GM19023 (cell line): ENCODE results near the gene C8B.

Source experiments
- ATAC-seq: cut with Tn5 transposase; IDR thresholded peaks from one replicate; pipeline ENCODE4 v1.9.1; 2021; ENCODE audit warnings: mild to moderate bottlenecking, moderate library complexity; ENCODE audit not compliant: unreplicated experiment

C8B gene

DNA sequence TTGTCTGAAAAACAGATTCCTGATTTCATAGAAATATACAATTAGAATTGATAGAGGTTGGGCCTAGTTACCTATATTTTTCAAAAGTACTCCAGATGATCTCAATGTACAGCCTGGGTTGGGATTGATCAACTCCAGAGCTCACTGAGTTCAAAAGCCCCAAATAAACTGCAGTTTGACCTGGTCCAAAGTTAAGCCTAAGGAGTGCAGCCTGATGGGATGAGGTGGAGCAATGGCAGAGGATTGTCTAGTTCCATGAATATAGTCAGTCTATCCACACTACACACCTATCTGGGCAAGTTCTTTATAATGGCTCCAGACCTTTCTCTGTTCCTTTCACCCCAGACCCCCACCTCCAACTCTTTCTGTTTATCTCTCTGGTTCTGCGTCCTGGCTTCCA, 62.0 kb downstream of the C8B start:
- no peak for ATAC-seq

DNA sequence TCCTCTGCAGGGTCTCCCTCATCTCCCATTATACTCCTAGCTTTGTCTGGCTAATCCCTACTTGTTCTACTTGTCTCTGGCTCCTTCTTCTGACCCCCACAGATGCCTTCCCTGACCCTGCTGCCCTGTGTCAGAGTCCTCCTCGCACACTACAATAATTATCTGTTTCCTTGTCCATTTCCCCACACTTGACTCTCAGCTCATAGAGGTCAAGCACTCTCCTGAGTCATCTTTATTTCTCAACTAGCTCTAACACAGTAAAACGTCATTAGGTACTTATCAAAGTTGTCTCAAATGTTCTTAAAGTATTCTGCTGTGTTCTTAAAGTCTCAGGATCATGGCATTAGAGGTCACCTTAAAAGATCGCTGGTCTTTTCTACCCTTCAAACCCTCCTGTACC, 64.1 kb downstream of the C8B start:
- ATAC-seq = no peak

DNA sequence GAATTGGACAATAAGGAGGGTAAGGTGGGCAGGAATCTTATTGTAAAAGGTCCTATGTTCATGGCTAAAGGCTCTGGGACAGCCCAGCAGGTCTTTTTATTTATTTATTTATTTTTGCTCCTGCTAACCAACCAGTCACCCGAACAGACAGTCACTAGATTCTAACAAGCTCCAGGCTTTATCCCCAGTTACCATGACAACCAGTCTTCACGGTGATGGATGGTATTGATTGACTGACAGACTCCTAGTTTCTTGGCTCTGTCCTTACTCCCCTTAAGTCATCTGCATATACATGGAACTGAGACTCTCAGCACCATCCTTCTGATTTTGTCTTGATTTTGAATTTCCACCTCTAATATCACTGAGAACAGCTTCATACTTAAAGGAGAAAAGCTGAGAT, 66.9 kb downstream of the C8B start:
- no peak for ATAC-seq

DNA sequence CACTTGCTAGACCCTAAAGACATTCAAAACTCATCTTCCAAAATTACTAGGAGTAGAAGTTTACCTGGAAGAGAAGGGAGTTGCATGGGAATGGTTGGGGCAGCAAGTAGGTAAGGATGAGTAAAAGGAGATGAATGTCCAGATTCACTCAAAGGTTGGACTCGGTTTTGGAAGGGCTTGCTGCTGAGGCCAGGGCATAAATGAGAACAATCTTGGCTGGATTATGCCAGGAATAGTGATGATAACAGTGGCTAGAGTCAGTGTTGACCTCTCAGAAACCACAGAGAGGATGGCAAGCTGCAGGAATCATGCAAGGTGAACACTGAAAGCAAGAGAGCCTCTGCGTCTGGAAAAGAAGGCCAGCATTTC, 67.8 kb downstream of the C8B start:
- ATAC-seq = no peak

DNA sequence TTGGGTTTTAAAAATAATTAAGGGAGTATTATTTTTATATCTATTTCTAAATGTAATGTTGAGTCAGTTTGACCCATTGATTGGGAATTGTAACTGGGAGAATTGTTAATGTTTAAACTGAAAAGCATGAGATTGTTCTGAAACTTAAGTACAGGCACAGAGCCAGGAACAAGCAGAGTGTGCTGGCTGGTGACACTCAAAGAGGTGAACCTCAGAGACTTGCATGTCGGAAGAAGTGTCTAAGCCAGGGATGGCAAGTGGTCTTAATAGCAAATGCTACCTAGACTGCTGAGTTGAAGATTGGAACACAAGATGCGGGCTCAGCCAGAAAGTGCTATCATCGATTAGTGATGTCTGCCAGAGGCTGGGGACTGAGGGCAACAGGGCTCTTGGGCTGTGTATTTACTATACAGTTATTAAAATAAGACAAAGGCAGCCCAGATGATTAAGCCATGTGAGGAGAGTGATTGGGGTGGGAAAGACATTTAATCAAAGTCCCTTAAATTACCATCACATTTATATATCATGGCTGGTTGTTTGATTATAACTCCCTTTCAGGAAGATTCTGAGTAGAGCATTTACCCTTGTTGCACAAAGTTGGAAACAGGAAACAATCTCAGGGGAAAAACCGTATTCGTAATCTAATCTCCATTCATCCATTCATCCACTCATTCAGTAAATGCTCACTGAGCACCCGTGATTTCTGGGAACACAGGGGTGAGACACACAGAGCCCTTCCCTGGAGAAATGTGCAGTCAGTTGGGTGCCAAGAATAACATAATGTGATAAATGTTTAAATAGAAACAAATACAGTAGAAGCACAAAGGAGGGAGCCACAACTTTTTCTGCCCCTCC, 68.4 kb downstream of the C8B start:
- no peak for ATAC-seq

DNA sequence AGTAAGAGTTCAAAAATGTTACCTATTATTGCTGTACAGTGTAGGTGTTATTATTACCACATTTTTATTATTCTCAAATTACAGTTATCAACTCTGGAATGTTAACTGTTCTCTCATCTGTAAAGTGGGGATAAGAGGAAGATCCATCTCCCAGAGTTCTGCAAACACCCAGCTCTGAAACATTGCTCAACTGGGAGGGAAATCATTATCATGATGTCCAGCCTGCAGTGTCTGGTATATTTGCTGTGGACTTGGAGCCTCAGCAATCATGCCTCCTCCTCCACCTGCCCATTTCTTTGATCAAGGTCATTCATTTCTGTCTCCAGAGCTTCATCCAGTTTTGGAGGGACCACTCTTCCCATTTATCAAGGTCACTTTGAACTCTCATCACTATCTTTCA, 71.8 kb downstream of the C8B start:
- ATAC-seq = no peak

DNA sequence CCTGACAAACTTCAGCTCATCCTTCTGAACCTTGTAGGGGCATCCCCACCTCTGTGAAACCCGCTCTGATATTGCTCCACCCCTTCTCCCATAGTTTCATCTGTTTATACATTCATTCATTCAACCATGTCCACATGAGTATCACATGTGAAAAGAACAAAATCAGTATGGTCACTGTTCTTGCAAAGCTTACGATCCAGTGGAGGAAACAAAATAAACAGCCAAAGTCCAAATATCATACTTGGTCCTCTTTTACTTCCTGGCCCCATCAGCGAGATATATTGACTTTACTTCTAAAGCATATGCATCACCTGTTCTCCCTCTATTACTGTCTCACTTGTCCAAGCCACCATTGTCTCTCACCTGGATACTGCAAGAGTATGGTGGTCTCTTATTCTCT, 75.6 kb downstream of the C8B start:
- no peak for ATAC-seq

DNA sequence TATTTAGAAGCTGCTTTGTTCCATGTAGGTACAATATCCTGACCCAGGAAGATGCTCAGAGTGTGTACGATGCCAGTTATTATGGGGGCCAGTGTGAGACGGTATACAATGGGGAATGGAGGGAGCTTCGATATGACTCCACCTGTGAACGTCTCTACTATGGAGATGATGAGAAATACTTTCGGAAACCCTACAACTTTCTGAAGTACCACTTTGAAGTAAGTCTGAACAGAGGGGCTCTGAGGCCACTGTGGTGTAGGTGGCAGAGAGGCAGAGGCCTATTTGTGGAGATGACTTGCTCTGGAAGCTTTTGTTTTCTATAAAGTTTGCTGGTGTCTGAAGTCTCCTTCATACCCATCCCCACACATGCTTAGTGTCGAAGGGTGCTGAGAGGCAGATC, 84.4 kb downstream of the C8B start:
- ATAC-seq = no peak

DNA sequence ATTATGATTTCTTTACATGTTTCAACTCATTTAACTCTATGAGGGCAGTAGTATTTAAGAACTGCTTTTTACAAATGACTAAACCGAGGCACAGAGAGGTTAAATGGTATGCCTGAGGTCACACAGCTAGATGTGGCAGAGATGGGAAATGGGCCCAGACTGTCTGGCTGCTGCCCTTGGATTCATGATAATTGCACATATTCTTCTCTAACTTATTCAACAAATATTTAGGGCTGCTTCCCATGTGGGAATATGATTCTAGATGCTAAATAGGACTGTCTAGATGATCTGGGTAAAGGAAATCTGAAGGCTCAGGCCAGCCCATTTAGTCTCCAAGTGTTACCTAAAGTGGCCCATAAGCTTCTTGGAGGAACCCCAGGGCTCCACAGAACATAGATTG, 85.0 kb downstream of the C8B start:
- ATAC-seq = no peak
